Measurements from ENCODE around the gene TAS2R14.

DNA sequence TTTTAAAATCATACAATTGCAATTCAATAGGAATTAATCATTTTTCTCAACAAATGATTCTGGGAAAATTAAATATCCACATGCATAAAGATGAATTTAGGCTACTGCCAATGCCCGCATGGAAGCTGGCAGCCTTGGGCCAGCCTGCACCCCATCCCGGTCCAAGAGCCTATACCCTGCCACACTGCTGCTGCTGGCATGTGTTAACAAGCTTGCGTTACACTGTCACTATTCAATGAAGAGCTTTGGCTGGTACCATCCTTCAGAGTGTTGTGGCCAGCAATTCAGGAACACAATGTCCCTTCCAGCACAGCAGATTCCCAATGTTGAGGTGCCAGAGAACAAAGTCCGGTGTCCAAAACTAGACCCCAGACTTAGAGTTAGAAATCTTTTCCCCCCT, 13.6 kb upstream of the TAS2R14 start:
- no peak for TF ChIP-seq TAF1 (IDR thresholded peaks at IDR 0.05; ENCODE audit: borderline replicate concordance, insufficient read depth, low read length)
- TF ChIP-seq SIN3A (IDR thresholded peaks at IDR 0.05; ENCODE audit: borderline replicate concordance, insufficient read depth, low read length), result no peak

All from PFSK-1 (cell line).